Measurements from ENCODE around the gene MIB1.
"Not testable (repeated sequence)": the region's sequence is repeated elsewhere in the genome, so short reads cannot be mapped to it uniquely, and the experiment has no call there.

MIB1 gene

DNA sequence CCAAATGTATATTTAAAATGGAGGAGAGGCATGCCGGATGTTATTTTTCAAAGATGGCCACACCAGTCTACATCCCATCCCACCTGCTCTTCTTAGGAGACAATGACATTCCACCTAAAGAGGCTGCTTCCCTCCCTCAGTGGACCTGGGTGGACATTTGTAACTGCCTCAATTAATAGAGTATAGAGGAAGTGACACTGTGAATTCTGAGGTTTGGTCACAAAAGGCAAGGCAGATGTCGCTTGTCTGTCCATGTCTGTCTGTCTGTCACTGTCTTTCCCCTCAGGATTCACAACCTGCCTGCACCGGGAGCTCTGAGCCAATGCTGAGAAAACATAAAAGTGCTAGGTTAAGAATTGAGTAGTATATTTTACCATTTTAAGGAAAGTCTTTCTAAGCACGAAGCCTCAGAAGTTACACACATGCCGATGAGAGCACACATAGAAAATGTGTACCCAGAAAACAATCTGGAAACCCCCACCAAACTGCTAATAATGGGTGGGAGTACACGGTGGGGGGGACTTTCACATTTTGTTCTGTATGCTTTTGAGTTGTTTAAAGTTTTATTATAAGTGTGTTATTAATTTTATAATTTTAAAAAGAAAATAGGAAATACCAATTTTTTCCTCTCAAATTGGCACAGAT lies 21.0 kb downstream of the MIB1 start:
- Mint-ChIP-seq H3K4me3 (no peak overlapping the region), H3K27ac (no peak overlapping the region), H3K9me3 (peaks cover 0 to 4% of the 10 kb centered on the region in 2 donors), H3K4me1 (peaks cover 9 to 13% of the 10 kb centered on the region in 2 donors), H3K36me3 (peaks cover 9 to 13% of the 10 kb centered on the region in 2 donors), H3K27me3 (no peaks in the 10 kb centered on the region)
- ATAC-seq (replicated peaks) (no peak), DNase-seq (no peak)

DNA sequence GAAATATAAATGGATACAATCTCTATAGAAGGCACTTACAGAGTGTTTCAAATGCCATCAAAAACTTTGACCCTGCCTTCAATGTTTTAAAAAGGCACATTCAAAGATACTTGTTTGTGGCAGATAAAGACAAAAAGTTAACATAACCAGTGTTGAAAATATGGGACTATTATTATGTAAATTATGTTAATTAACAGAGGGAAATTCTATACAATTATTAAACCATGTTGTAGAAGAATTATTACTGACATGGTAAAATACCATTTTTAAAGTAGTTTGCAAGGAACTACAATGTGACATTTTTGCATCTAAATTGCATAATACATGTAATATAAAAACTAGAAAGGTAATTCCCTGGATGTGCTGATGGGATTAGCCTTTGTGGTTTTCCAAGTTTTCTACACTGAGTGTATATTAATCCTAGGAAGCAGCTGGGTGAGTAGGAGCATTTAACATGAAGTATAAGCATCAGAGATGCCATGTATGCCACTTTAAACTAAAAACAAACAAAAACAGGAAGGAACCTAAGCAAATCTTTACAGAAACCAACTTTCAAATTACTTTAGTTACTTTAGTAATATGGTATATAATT lies 21.7 kb downstream of the MIB1 start:
- no peak for DNase-seq
- Mint-ChIP-seq H3K9me3 (peaks cover 0 to 4% of the 10 kb centered on the region in 2 donors), H3K27me3 (no peaks in the 10 kb centered on the region), H3K36me3 (peaks cover 14 to 19% of the 10 kb centered on the region in 2 donors), H3K4me1 (peaks cover 9 to 13% of the 10 kb centered on the region in 2 donors), H3K27ac (no peak overlapping the region), H3K4me3 (no peak overlapping the region)
- ATAC-seq (replicated peaks), result no peak

DNA sequence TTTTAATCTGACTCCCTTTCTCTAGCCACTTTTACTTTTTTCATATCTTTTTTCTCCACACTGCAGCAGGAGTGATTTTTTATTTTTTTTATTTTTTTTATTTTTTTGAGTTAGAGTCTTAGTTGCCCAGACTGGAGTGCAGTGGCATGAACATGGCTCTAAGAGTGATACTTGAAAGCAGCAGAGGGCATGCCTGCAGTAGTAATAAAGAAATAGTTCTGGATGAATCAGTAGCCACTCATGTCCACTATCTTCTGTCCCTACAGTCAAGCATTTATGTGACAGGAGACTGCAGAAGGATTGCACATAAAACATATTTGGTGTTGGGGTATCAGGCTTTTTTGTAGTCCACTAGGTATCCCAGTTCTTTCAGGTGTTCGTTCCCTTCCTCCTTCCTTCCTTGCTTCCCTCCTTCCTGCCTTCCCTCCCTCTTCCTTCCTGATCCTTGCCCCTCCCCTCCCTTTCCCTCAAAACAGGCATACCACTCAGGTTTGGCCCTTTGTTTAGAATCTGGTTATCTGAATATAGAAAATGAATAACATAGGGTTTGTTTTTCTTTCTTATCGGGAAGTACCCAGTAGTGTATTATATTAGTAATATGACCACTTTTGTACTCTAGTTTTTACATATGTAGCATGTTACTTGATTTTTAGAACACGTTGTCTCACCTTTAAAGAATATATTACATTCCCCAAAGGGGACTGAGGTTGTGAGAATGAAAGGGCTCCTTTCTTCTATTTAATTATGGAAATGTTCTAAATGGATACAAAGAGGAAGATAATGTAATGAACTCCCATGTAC lies 23.5 kb downstream of the MIB1 start:
- peaks cover 0 to 4% of the 10 kb centered on the region in 2 donors for H3K9me3 Mint-ChIP-seq
- no peaks in the 10 kb centered on the region for H3K27me3 Mint-ChIP-seq
- ATAC-seq (replicated peaks) (no peak), DNase-seq (no peak)
- H3K36me3 Mint-ChIP-seq, result peaks cover 25 to 30% of the 10 kb centered on the region in 2 donors
- H3K27ac Mint-ChIP-seq, result no peak overlapping the region
- H3K4me3 Mint-ChIP-seq, result no peak overlapping the region
- peaks cover 9 to 13% of the 10 kb centered on the region in 2 donors for H3K4me1 Mint-ChIP-seq

DNA sequence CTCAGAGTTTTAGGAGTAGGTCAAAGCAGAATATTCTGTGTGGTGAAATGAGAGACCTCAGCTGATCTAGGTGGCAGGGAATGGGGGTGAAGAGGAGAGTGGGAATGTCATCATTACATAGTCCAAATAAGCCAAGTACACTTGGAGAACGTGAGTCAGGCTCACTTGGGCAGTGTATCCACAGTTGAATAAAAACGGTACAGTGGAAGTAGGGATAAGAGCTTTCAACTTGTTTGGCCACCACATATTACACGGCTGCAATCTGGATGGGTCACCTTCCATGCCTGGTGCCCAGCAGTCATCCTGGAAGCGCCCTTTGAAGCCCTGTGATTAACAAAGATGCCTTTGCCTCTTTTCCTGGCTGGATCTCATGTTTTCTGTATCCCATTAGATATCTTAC lies 28.6 kb downstream of the MIB1 start:
- H3K9me3 Mint-ChIP-seq, result peaks cover 0 to 4% of the 10 kb centered on the region in 2 donors
- no peaks in the 10 kb centered on the region for H3K27me3 Mint-ChIP-seq
- ATAC-seq (replicated peaks), result no peak
- no peaks in the 10 kb centered on the region for H3K4me1 Mint-ChIP-seq
- H3K4me3 Mint-ChIP-seq, result no peak overlapping the region
- no peak for DNase-seq
- H3K27ac Mint-ChIP-seq, result no peak overlapping the region
- H3K36me3 Mint-ChIP-seq, result peaks cover 44 to 56% of the 10 kb centered on the region in 2 donors

DNA sequence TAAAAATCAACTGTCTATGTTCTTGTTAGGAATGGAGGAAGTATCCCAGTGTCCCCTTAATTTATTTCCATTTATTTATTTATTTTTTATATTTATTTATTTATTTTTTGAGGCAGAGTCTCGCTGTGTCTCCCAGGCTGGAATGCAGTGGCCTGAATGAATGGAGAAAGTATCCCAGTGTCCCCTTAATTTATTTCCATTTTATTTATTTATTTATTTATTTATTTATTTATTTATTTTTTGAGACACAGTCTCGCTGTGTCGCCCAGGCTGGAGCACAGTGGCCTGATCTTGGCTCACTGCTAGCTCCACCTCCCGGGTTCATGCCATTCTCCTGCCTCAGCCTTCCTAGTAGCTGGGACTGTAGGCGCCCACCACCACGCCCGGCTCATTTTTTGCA lies 34.1 kb downstream of the MIB1 start:
- Mint-ChIP-seq H3K4me3 (no peak overlapping the region), H3K27me3 (no peaks in the 10 kb centered on the region), H3K4me1 (no peaks in the 10 kb centered on the region)

DNA sequence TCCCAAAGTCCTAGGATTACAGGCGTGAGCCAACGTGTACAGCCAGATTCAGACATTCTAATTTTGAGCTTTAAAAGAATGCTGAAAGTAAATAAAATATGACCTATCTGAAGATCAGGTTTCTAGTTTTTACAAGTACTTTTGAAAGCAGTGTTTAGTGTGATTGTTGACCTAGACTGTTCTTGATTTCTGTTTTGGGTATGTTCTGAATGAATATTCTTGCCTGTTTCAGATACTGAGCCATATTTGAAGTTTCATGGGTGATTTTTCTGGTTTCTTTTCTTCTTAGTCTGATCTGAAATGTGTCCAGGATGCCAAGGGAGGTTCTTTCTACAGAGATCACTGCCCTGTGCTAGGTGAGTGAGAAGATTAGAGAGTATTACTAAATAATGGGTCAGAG lies 37.2 kb downstream of the MIB1 start:
- ATAC-seq (replicated peaks) (no peak), DNase-seq (no peak)
- H3K4me3 Mint-ChIP-seq, result no peak overlapping the region
- peaks cover 31 to 52% of the 10 kb centered on the region in 2 donors for H3K36me3 Mint-ChIP-seq
- H3K4me1 Mint-ChIP-seq, result no peaks in the 10 kb centered on the region
- H3K27me3 Mint-ChIP-seq, result no peaks in the 10 kb centered on the region
- no peak overlapping the region for H3K27ac Mint-ChIP-seq
- no peaks in the 10 kb centered on the region for H3K9me3 Mint-ChIP-seq

More for the DNA sequence above, 34.1 kb downstream of the MIB1 start:
- no peak for ATAC-seq (replicated peaks)
- DNase-seq, result no peak
- Mint-ChIP-seq H3K36me3 (peaks cover 22 to 44% of the 10 kb centered on the region in 2 donors), H3K27ac (no peak overlapping the region), H3K9me3 (no peaks in the 10 kb centered on the region)

DNA sequence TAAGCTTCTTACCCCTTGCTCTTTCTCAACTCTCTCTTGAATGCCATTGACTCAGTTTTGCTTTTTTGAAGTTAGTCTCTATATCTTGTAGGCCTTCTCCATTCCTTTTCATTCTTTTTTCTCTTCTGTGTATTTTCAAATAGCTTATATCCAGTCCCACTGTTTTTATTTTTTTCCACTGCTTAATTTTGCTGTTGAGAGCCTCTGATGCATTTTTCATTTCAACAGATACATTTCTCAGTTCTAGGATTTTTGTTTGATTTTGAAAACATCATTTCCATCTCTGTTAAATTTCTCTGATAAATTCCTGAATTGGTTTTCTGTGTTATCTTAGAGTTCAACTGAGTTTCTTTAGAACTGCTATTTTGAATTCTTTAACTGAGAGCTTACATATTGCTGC lies 45.9 kb downstream of the MIB1 start:
- no peak for DNase-seq
- no peak overlapping the region for H3K27ac Mint-ChIP-seq
- no peak for ATAC-seq (replicated peaks)
- peaks cover 19 to 22% of the 10 kb centered on the region in 2 donors for H3K9me3 Mint-ChIP-seq
- H3K27me3 Mint-ChIP-seq, result no peaks in the 10 kb centered on the region
- no peak overlapping the region for H3K4me3 Mint-ChIP-seq
- no peaks in the 10 kb centered on the region for H3K4me1 Mint-ChIP-seq
- peaks cover 71 to 74% of the 10 kb centered on the region in 2 donors for H3K36me3 Mint-ChIP-seq

DNA sequence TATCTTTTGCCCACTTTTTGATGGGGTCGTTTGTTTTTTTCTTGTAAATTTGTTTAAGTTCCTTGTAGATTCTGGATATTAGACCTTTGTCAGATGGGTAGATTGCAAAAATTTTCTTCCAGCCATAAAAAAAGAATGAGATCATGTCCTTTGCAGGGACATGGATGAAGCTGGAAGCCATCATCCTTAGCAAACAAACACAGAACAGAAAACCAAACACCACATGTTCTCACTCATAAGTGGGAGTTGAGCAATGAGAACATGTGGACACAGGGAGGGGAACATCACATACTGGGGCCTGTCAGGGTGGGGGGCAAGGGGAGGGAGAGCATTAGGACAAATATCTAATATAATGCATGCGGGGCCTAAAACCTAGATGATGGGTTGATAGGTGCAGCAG lies 55.5 kb downstream of the MIB1 start:
- H3K4me3 Mint-ChIP-seq; ATAC-seq (replicated peaks); H3K27me3 Mint-ChIP-seq; H3K4me1 Mint-ChIP-seq; H3K9me3 Mint-ChIP-seq; H3K27ac Mint-ChIP-seq; DNase-seq: not testable (repeated sequence)
- peaks cover 26 to 38% of the 10 kb centered on the region in 2 donors for H3K36me3 Mint-ChIP-seq

DNA sequence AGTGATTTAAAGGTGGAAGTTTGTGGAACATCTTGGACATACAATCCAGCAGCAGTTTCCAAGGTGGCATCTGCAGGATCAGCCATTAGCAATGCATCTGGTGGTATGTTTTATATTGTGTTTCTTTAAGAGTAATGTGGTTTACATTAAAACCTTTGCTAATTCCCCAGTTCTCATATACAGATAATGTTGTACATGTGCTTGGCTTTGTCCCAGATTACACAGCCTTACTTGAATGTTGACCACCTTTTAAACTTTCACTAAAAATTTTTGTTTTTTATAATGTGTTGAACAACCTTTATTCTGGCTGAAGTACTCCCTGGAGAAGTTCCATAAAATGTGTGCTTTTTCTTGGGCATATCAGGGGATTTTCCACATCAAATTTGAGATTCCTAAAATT lies 57.5 kb downstream of the MIB1 start:
- H3K27ac Mint-ChIP-seq, result no peak overlapping the region
- DNase-seq (no peak), ATAC-seq (replicated peaks) (no peak)
- no peaks in the 10 kb centered on the region for H3K9me3 Mint-ChIP-seq
- no peaks in the 10 kb centered on the region for H3K4me1 Mint-ChIP-seq
- peaks cover 25 to 44% of the 10 kb centered on the region in 2 donors for H3K36me3 Mint-ChIP-seq
- H3K4me3 Mint-ChIP-seq, result no peak overlapping the region
- no peaks in the 10 kb centered on the region for H3K27me3 Mint-ChIP-seq

DNA sequence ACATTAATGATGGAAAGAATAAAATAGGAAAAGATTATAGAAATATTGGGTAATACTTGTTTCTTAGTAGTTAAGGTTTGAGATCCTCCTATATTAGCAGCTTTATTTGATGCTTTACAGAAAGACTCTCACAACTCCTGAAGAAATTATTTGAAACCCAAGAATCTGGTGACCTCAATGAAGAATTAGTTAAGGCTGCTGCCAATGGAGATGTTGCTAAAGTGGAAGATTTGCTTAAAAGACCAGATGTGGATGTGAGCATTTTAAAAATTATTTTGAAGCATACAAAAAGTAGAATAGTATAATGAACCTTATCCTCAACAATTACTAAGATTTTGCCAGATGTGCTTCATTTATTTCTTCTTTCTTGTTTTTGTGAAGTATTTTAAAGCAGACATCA lies 59.1 kb downstream of the MIB1 start:
- DNase-seq (no peak), ATAC-seq (replicated peaks) (no peak)
- Mint-ChIP-seq H3K9me3 (no peaks in the 10 kb centered on the region), H3K4me3 (no peak overlapping the region), H3K27ac (no peak overlapping the region), H3K4me1 (no peaks in the 10 kb centered on the region), H3K27me3 (no peaks in the 10 kb centered on the region), H3K36me3 (peaks cover 23 to 44% of the 10 kb centered on the region in 2 donors)

DNA sequence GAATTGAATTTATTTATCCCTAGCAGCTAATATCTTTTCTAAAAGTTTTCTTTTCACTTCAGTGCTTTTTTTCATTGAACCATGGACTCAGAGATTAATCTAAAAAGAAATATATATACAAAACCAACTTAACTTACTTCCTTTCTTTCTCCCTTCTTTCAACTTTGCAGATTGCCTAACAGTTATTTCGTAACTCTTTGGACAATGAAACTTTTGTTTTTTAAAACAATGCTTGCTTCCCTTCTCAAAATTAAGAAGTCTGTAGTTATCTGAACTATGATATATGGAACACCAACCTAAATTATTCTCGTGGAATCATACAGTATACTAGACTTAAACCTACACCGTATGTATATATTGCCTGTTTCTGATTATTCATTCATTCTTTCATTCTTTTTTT lies 62.9 kb downstream of the MIB1 start:
- H3K4me1 Mint-ChIP-seq, result no peaks in the 10 kb centered on the region
- H3K4me3 Mint-ChIP-seq, result no peak overlapping the region
- H3K9me3 Mint-ChIP-seq, result no peaks in the 10 kb centered on the region
- H3K27me3 Mint-ChIP-seq, result no peaks in the 10 kb centered on the region
- DNase-seq, result no peak
- H3K36me3 Mint-ChIP-seq, result peaks cover 19 to 40% of the 10 kb centered on the region in 2 donors
- H3K27ac Mint-ChIP-seq, result no peak overlapping the region
- no peak for ATAC-seq (replicated peaks)

DNA sequence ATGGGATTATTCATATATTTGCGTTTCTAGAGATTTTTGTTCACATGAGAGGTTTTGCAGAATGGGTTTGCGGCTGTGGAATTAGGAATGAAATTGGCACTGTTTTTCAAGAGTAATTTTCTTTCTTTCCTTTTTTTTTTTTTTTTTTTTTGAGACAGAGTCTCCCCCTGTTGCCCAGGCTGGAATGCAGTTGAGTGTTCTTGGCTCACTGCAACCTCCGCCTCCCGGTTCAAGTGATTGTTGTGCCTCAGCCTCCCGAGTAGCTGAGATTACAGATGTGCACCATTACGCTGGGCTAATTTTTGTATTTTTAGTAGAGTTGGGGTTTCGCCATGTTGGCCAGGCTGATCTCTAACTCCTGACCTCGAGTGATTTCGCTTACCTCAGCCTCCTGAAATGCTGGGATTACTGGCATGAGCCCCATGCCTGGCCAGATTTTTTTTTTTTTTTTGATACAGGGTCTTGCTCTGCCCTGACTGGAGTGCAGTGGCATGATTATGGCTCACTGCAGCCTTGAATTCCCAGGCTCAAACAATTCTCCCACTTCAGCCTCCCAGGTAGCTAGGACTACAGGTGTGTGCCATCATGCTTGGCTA lies 65.3 kb downstream of the MIB1 start:
- no peak overlapping the region for H3K4me3 Mint-ChIP-seq
- no peaks in the 10 kb centered on the region for H3K9me3 Mint-ChIP-seq
- DNase-seq (no peak), ATAC-seq (replicated peaks) (no peak)
- peaks cover 35 to 51% of the 10 kb centered on the region in 2 donors for H3K36me3 Mint-ChIP-seq
- H3K27me3 Mint-ChIP-seq, result no peaks in the 10 kb centered on the region
- H3K4me1 Mint-ChIP-seq, result no peaks in the 10 kb centered on the region
- H3K27ac Mint-ChIP-seq, result no peak overlapping the region

DNA sequence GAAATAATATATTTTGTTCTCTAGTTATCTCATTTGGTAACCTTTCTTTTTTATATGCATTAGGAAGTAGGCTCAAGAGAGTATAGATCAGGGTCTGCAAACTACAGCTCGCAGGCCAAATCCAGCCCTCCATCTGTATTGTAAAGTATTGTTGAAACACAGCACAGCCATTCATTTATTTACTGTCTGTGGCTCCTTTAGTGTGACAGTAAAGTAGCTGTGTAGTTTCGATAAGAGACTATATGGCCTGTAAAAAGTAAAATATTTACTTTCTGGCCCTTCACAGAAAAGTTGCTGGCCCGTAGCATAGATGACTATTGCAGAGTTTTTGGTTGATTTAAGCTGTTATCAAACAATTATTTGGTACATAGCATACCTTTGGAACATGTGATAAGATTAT lies 67.6 kb downstream of the MIB1 start:
- ATAC-seq (replicated peaks) (no peak), DNase-seq (no peak)
- Mint-ChIP-seq H3K27me3 (no peaks in the 10 kb centered on the region), H3K4me1 (no peaks in the 10 kb centered on the region), H3K4me3 (no peak overlapping the region), H3K9me3 (no peaks in the 10 kb centered on the region), H3K27ac (no peak overlapping the region), H3K36me3 (peaks cover 25 to 41% of the 10 kb centered on the region in 2 donors)

DNA sequence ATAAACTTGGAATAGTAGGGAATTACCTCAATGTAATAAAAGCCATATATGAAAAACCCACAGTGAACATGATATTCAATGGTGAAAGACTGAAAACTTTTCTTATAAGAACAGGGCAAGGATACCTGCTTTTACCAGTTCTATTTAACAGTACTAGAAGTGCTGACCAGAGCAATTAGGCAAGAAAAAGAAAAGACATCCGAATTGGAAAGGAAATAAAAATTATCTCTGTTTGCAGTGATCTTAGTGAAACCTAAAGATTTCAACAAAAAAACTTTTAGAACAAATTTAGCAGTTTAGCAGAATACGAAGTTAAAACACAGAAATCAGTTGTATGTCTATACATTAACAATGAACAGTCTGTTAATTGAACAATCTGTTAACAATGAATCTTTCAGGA lies 69.1 kb downstream of the MIB1 start:
- DNase-seq (no peak), ATAC-seq (replicated peaks) (no peak)
- H3K4me1 Mint-ChIP-seq, result no peaks in the 10 kb centered on the region
- H3K4me3 Mint-ChIP-seq, result no peak overlapping the region
- no peak overlapping the region for H3K27ac Mint-ChIP-seq
- H3K36me3 Mint-ChIP-seq, result peaks cover 23 to 40% of the 10 kb centered on the region in 2 donors
- no peaks in the 10 kb centered on the region for H3K27me3 Mint-ChIP-seq
- no peaks in the 10 kb centered on the region for H3K9me3 Mint-ChIP-seq

All from stimulated activated naive B cell treated with anti-CD40 and anti-IgM and Interleukin-4, amounts not matched to agents 10 μg/mL and 1 μg/mL and 100 μg/mL, for 72 hours (primary cell).